ENCODE measurements around the gene PPM1E. TPM values are rescaled to one million over a fixed set of nuclear protein-coding genes. Genes with fewer than 3 reads are reported as not detected.

The PPM1E gene
- total RNA-seq, 2 donors from 2014 or later: not detected

DNA sequence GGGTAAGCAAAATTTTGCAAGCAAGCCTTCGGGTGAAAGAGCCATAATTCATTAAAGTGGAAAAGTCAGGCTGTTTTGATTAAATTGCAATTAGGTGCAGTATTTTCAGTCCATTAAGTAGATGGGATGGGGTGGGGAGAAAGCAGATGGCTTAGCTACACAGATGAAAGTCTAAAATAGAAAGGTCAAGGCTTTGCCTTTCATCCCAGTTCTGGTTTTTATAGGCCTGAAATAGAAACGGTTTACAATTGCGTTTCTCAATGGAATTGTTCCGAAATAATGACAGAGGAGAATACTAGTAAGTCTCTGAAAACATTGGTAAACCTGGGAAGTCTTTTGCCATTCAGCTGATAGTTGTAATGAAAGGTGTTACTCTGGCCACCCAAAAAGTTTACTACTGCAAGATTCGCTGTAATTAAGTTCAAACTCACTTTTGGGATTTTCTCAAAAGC lies 1.5 kb downstream of the PPM1E start:
- H3K4me1 ChIP-seq (ENCODE audit: control insufficient read depth in 1 of 2, low read depth in 2 of 2): peaks cover 14 to 19% of the 10 kb centered on the region in 2 donors
- no peaks in the 10 kb centered on the region for H3K9me3 ChIP-seq
- ATAC-seq (ENCODE audit: insufficient number of reproducible peaks, low FRiP score, low read depth) (no peak), DNase-seq (ENCODE audit: low spot score) (no peak)
- no peaks in the 10 kb centered on the region for H3K36me3 ChIP-seq
- no peaks in the 10 kb centered on the region for H3K27me3 ChIP-seq (replicated peaks; ENCODE audit: insufficient read depth)
- H3K27ac ChIP-seq: no peak overlapping the region
- TF ChIP-seq, protein P1, sequence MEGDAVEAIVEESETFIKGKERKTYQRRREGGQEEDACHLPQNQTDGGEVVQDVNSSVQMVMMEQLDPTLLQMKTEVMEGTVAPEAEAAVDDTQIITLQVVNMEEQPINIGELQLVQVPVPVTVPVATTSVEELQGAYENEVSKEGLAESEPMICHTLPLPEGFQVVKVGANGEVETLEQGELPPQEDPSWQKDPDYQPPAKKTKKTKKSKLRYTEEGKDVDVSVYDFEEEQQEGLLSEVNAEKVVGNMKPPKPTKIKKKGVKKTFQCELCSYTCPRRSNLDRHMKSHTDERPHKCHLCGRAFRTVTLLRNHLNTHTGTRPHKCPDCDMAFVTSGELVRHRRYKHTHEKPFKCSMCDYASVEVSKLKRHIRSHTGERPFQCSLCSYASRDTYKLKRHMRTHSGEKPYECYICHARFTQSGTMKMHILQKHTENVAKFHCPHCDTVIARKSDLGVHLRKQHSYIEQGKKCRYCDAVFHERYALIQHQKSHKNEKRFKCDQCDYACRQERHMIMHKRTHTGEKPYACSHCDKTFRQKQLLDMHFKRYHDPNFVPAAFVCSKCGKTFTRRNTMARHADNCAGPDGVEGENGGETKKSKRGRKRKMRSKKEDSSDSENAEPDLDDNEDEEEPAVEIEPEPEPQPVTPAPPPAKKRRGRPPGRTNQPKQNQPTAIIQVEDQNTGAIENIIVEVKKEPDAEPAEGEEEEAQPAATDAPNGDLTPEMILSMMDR (IDR thresholded peaks at IDR 0.05): no peak
- no peak overlapping the region for H3K4me3 ChIP-seq

DNA sequence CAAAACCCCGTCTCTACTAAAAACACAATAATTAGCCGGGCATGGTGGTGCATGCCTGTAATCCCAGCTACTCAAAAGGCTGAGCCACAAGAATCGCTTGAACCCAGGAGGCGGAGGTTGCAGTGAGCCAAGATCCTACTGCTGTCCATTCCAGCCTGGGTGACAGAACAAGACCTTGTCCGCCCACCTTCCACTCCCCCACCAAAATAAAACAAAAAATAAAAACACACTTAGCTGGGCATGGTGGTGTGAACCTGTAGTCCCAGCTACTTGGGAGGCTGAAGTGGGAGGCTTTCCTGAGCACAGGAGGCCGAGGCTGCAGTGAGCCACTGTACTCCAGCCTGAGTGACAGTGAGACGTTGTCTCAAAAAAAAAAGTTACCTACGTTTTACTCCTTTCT lies 3.2 kb downstream of the PPM1E start:
- no peaks in the 10 kb centered on the region for H3K27me3 ChIP-seq (replicated peaks; ENCODE audit: insufficient read depth)
- peaks cover 14 to 19% of the 10 kb centered on the region in 2 donors for H3K4me1 ChIP-seq (ENCODE audit: control insufficient read depth in 1 of 2, low read depth in 2 of 2)
- H3K4me3 ChIP-seq: no peak overlapping the region
- H3K36me3 ChIP-seq: no peaks in the 10 kb centered on the region
- TF ChIP-seq, protein P1 (IDR thresholded peaks at IDR 0.05): no peak
- DNase-seq (ENCODE audit: low spot score): no peak
- no peaks in the 10 kb centered on the region for H3K9me3 ChIP-seq
- H3K27ac ChIP-seq: no peak overlapping the region
- no peak for ATAC-seq (ENCODE audit: insufficient number of reproducible peaks, low FRiP score, low read depth)

DNA sequence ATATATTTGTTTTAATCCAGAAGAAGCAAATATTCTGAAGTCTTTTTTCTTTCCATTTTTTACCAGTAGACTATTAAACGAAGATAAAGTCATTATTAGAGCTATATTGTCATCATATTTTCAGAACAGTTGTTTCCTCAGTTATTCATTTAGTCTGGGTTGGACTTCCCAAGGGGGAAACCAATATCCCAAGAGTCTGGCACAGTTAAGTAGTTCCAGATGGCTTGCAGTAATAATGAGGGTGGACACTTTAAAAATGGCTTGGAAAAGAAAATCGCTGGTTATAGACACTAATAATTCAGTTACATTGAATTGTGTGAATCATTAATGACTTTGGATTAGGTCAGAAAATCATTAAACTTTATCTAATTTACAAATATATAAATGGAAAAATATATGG lies 3.9 kb downstream of the PPM1E start:
- no peak overlapping the region for H3K27ac ChIP-seq
- TF ChIP-seq, protein P1 (IDR thresholded peaks at IDR 0.05): no peak
- H3K4me1 ChIP-seq (ENCODE audit: control insufficient read depth in 1 of 2, low read depth in 2 of 2): peaks cover 14 to 19% of the 10 kb centered on the region in 2 donors
- no peaks in the 10 kb centered on the region for H3K27me3 ChIP-seq (replicated peaks; ENCODE audit: insufficient read depth)
- no peaks in the 10 kb centered on the region for H3K9me3 ChIP-seq
- DNase-seq (ENCODE audit: low spot score): no peak
- no peaks in the 10 kb centered on the region for H3K36me3 ChIP-seq
- no peak for ATAC-seq (ENCODE audit: insufficient number of reproducible peaks, low FRiP score, low read depth)
- no peak overlapping the region for H3K4me3 ChIP-seq

DNA sequence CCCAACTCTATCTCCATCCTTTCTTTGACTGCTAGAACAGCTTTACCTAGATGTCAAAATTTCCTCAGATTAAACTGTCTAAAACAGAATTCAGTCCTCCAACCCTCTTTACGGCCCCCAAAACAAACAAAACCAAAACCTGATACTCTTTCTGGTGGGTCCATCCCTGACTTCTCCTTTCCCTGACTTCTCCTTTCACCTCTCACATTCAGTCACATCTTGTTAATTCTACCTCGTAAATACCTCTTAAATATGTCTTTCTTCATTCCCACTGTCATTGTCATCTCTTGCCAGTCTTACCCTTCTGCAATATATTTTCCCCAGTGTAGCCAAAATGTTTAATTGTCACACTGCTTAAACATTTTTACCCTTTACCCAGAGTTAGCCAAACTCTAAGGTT lies 4.6 kb downstream of the PPM1E start:
- Histone ChIP-seq H3K9me3 (no peaks in the 10 kb centered on the region), H3K4me1 (ENCODE audit: control insufficient read depth in 1 of 2, low read depth in 2 of 2) (peaks cover 14 to 19% of the 10 kb centered on the region in 2 donors), H3K27ac (no peak overlapping the region), H3K36me3 (no peaks in the 10 kb centered on the region), H3K4me3 (no peak overlapping the region), H3K27me3 (replicated peaks; ENCODE audit: insufficient read depth) (no peaks in the 10 kb centered on the region)
- TF ChIP-seq, protein P1 (IDR thresholded peaks at IDR 0.05): no peak
- ATAC-seq (ENCODE audit: insufficient number of reproducible peaks, low FRiP score, low read depth): no peak
- no peak for DNase-seq (ENCODE audit: low spot score)

DNA sequence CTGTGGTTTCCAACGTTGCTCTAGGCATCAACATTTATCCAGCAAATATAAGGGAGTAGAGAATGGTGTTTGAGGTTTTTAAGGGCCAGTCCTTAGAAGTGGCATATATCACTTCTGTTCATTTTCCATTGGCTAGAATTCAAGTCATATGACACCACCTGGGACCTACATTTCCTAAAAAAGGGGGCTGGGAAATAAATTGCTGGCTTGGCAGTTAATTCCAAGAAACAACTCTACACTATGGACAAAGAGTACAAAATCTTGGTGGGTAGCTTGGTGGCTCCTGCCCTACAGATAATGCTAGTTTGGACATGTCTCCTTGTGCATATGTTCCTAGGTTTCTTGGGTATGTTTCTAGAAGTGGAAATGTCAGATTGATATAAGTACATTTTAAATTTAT lies 7.6 kb downstream of the PPM1E start:
- Histone ChIP-seq H3K27ac (no peak overlapping the region), H3K4me1 (ENCODE audit: control insufficient read depth in 1 of 2, low read depth in 2 of 2) (no peaks in the 10 kb centered on the region), H3K27me3 (replicated peaks; ENCODE audit: insufficient read depth) (no peaks in the 10 kb centered on the region), H3K4me3 (no peak overlapping the region), H3K36me3 (no peaks in the 10 kb centered on the region), H3K9me3 (no peaks in the 10 kb centered on the region)
- TF ChIP-seq, protein P1 (IDR thresholded peaks at IDR 0.05): no peak
- DNase-seq (ENCODE audit: low spot score) (no peak), ATAC-seq (ENCODE audit: insufficient number of reproducible peaks, low FRiP score, low read depth) (no peak)
